ENCODE data around the gene HBEGF. TPM values are rescaled to one million over a fixed set of nuclear protein-coding genes. Genes with fewer than 3 reads are reported as not detected.

HBEGF gene
- total and polyA plus RNA-seq, 4 donors = 0.60 to 1.0 (median 0.78) TPM

DNA sequence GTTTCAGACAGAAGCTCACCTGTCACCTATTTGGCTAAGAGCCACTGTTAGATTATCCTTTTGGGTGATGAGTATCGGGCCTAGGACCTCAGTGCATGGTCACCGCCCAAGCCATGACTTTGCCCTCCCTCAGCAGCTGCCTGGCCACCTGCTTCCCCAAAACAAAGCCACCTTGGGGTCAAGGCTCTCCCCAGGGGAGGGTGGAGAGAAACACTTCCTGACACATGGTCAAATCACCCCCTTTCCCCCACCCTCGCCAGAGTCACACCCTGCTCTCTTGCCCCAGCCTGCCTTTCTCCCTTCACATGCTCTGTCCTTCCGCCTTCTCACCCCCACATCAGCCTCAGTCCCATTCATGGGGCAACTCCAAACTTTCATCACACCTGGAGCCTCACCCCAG, 1.7 kb upstream of the HBEGF start:
- Histone ChIP-seq H3K9ac (ENCODE audit: low read depth in 1 of 2, low read length in 2 of 2) (no peak overlapping the region), H3K4me1 (ENCODE audit: control insufficient read depth in 4 of 4, insufficient read depth in 4 of 4, low read length in 3 of 4) (peaks cover 0 to 17% (median 13%) of the 10 kb centered on the region in 4 donors), H3K9me3 (ENCODE audit: control insufficient read depth in 4 of 4, low read length in 3 of 4) (no peaks in the 10 kb centered on the region), H3K27me3 (ENCODE audit: control insufficient read depth in 4 of 4, insufficient read depth in 4 of 4, low read length in 3 of 4) (no peaks in the 10 kb centered on the region), H3K27ac (ENCODE audit: low read depth in 1 of 2, low read length in 2 of 2) (no peak overlapping the region), H3K36me3 (ENCODE audit: control insufficient read depth in 4 of 4, insufficient read depth in 3 of 4, low read depth in 1 of 4, low read length in 3 of 4) (no peaks in the 10 kb centered on the region), H3K4me3 (ENCODE audit: low read depth in 1 of 3, low read length in 3 of 3) (no peak overlapping the region)
- no peak for DNase-seq (ENCODE audit: low spot score)
- 66% methylated on average over 4 of the region's 4 CpGs for WGBS
- TF ChIP-seq, protein P1, sequence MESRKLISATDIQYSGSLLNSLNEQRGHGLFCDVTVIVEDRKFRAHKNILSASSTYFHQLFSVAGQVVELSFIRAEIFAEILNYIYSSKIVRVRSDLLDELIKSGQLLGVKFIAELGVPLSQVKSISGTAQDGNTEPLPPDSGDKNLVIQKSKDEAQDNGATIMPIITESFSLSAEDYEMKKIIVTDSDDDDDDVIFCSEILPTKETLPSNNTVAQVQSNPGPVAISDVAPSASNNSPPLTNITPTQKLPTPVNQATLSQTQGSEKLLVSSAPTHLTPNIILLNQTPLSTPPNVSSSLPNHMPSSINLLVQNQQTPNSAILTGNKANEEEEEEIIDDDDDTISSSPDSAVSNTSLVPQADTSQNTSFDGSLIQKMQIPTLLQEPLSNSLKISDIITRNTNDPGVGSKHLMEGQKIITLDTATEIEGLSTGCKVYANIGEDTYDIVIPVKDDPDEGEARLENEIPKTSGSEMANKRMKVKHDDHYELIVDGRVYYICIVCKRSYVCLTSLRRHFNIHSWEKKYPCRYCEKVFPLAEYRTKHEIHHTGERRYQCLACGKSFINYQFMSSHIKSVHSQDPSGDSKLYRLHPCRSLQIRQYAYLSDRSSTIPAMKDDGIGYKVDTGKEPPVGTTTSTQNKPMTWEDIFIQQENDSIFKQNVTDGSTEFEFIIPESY (IDR thresholded peaks at IDR 0.05) = no peak
- TF ChIP-seq TAF1 (conservative IDR thresholded peaks at IDR 0.05) = no peak
- TF ChIP-seq HNF4A (conservative IDR thresholded peaks at IDR 0.05) = no peak
- no peak for TF ChIP-seq GABPA (IDR thresholded peaks at IDR 0.05 in 1 of 2, conservative IDR thresholded peaks at IDR 0.05 in 1 of 2)

DNA sequence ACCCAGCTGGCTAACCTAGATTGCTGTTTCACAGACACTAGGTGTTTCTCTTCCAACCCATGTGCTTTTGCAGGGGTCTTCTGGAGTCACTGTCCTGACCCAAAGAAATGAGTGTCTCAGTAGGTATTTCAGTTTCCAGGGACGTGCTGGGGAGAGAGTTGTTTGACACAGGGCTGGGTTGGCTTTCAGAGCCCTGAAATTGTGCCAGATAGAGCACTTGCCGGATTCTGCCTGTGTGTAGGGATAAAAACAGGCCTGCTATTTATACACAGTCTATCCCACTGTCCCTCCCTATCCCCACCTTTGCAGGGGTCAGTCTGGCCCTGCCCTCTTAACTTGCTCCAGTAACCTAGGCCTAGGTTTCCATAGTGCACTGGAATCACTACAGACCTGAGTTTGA, 957 bp upstream of the HBEGF start:
- H3K27me3 ChIP-seq (ENCODE audit: control insufficient read depth in 4 of 4, insufficient read depth in 4 of 4, low read length in 3 of 4) = no peaks in the 10 kb centered on the region
- no peaks in the 10 kb centered on the region for H3K9me3 ChIP-seq (ENCODE audit: control insufficient read depth in 4 of 4, low read length in 3 of 4)
- peak overlapping the region; percentile 52 for H3K9ac ChIP-seq (ENCODE audit: low read depth in 1 of 2, low read length in 2 of 2)
- peaks cover 0 to 17% (median 13%) of the 10 kb centered on the region in 4 donors for H3K4me1 ChIP-seq (ENCODE audit: control insufficient read depth in 4 of 4, insufficient read depth in 4 of 4, low read length in 3 of 4)
- H3K27ac ChIP-seq (ENCODE audit: low read depth in 1 of 2, low read length in 2 of 2) = peak overlapping the region in 1 of 2 donors; percentile 0
- 27% methylated on average over 2 of the region's 2 CpGs for WGBS
- no peak for TF ChIP-seq HNF4G (IDR thresholded peaks at IDR 0.05)
- TF ChIP-seq, protein P2, sequence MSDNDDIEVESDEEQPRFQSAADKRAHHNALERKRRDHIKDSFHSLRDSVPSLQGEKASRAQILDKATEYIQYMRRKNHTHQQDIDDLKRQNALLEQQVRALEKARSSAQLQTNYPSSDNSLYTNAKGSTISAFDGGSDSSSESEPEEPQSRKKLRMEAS (IDR thresholded peaks at IDR 0.05) = no peak
- no peak for TF ChIP-seq FOXA2 (IDR thresholded peaks at IDR 0.05)
- TF ChIP-seq RXRA (IDR thresholded peaks at IDR 0.05) = no peak
- no peak for TF ChIP-seq RAD21 (IDR thresholded peaks at IDR 0.05)
- TF ChIP-seq EGR1 (IDR thresholded peaks at IDR 0.05; ENCODE audit: low read depth in 2 of 2) = no peak
- no peak for TF ChIP-seq TAF1 (conservative IDR thresholded peaks at IDR 0.05)
- no peaks in the 10 kb centered on the region for H3K36me3 ChIP-seq (ENCODE audit: control insufficient read depth in 4 of 4, insufficient read depth in 3 of 4, low read depth in 1 of 4, low read length in 3 of 4)
- no peak overlapping the region for H3K4me3 ChIP-seq (ENCODE audit: low read depth in 1 of 3, low read length in 3 of 3)
- DNase-seq (ENCODE audit: low spot score) = no peak

DNA sequence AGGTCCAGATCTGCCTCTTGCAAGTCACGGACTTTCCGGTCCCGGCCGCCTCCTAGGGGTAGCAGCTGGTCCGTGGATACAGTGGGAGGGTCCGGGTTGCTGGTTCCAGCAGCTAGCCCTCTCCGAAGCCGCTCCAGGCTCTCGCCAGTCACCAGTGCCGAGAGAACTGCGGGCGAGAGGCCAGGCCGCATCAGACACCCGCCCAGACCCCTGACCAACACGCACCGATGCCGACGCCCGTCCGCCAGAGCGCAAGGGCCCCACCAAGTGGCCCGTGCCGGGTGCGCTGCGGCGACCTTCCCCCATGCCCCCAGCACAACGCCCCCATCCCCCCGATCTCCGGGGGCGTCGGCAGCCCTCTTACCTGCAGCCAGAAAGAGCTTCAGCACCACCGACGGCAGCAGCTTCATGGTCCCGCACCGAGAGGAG, 470 bp downstream of the HBEGF start:
- Histone ChIP-seq H3K9ac (ENCODE audit: low read depth in 1 of 2, low read length in 2 of 2) (peak overlapping the region in 1 of 2 donors; percentile 57), H3K4me3 (ENCODE audit: low read depth in 1 of 3, low read length in 3 of 3) (peak overlapping the region; percentile 63 to 73 (median 70)), H3K4me1 (ENCODE audit: control insufficient read depth in 4 of 4, insufficient read depth in 4 of 4, low read length in 3 of 4) (peaks cover 0 to 14% (median 10%) of the 10 kb centered on the region in 4 donors), H3K27me3 (ENCODE audit: control insufficient read depth in 4 of 4, insufficient read depth in 4 of 4, low read length in 3 of 4) (no peaks in the 10 kb centered on the region), H3K36me3 (ENCODE audit: control insufficient read depth in 4 of 4, insufficient read depth in 3 of 4, low read depth in 1 of 4, low read length in 3 of 4) (no peaks in the 10 kb centered on the region), H3K27ac (ENCODE audit: low read depth in 1 of 2, low read length in 2 of 2) (peak overlapping the region; percentile 61 to 77), H3K9me3 (ENCODE audit: control insufficient read depth in 4 of 4, low read length in 3 of 4) (no peaks in the 10 kb centered on the region)
- peak; percentile 52 for DNase-seq (ENCODE audit: low spot score)
- TF ChIP-seq FOXA1 (IDR thresholded peaks at IDR 0.05) (no peak), GABPA (IDR thresholded peaks at IDR 0.05 in 1 of 2, conservative IDR thresholded peaks at IDR 0.05 in 1 of 2) (no peak), RAD21 (IDR thresholded peaks at IDR 0.05) (peak; percentile 21 to 44), FOXA2 (IDR thresholded peaks at IDR 0.05) (no peak), EGR1 (IDR thresholded peaks at IDR 0.05; ENCODE audit: low read depth in 2 of 2) (no peak)
- TF ChIP-seq, protein P1 (IDR thresholded peaks at IDR 0.05) = no peak
- TF ChIP-seq, protein P3, sequence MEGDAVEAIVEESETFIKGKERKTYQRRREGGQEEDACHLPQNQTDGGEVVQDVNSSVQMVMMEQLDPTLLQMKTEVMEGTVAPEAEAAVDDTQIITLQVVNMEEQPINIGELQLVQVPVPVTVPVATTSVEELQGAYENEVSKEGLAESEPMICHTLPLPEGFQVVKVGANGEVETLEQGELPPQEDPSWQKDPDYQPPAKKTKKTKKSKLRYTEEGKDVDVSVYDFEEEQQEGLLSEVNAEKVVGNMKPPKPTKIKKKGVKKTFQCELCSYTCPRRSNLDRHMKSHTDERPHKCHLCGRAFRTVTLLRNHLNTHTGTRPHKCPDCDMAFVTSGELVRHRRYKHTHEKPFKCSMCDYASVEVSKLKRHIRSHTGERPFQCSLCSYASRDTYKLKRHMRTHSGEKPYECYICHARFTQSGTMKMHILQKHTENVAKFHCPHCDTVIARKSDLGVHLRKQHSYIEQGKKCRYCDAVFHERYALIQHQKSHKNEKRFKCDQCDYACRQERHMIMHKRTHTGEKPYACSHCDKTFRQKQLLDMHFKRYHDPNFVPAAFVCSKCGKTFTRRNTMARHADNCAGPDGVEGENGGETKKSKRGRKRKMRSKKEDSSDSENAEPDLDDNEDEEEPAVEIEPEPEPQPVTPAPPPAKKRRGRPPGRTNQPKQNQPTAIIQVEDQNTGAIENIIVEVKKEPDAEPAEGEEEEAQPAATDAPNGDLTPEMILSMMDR (IDR thresholded peaks at IDR 0.05; ENCODE audit: low read depth, low read length, missing input control) = no peak
- WGBS = 7% methylated on average over 35 of the region's 35 CpGs

Data from liver (tissue), 9 donors.